Natural killer cell (primary cell): Measurements from ENCODE around the gene PPARG. TPM values are rescaled to one million over a fixed set of nuclear protein-coding genes. Genes with fewer than 3 reads are reported as not detected.
"Not testable (repeated sequence)": the region's sequence is repeated elsewhere in the genome, so short reads cannot be mapped to it uniquely, and the experiment has no call there.

ENCODE experiments used
- ATAC-seq, 3 donors: fragments of 150-1000 bp in 2 of 3; fragments of 200-7000 bp in 1 of 3; cut with Tn5 transposase; 1 replicate in 1 of 3; 2 replicates in 2 of 3; pipeline ENCODE4 v1.10.0; 2021; ENCODE audit warnings: mild to moderate bottlenecking in 2 of 3, moderate library complexity in 2 of 3
- DNase-seq, 2 donors: peaks; one replicate each; pipeline versions ENCODE4 v3.0.0 to v3.0.0-alpha.2; 2013 to 2021; ENCODE audit warnings: mixed read lengths in 1 of 2
- H3K27ac ChIP-seq: one replicate; pipeline ENCODE4 v1.5.1; 2013; ENCODE audit warnings: mild to moderate bottlenecking, low read length
- H3K27me3 ChIP-seq: one replicate; pipeline ENCODE4 v1.6.1; 2013; ENCODE audit warnings: low read length; ENCODE audit not compliant: control insufficient read depth, insufficient read depth
- H3K36me3 ChIP-seq: one replicate; pipeline ENCODE4 v1.6.1; 2013; ENCODE audit warnings: low read length; ENCODE audit not compliant: control insufficient read depth, insufficient read depth
- H3K4me1 ChIP-seq: one replicate; pipeline ENCODE4 v1.6.1; 2013; ENCODE audit warnings: low read length; ENCODE audit not compliant: control insufficient read depth, insufficient read depth
- H3K4me3 ChIP-seq: one replicate; pipeline ENCODE4 v1.5.1; 2013; ENCODE audit warnings: low read length
- H3K9me3 ChIP-seq: one replicate; pipeline ENCODE4 v1.6.1; 2013; ENCODE audit warnings: low read length; ENCODE audit not compliant: control insufficient read depth, insufficient read depth
- H3K27ac Mint-ChIP-seq, 2 donors: one replicate each; pipeline ENCODE4 v1.8.0; 2022; ENCODE audit warnings: mild to moderate bottlenecking in 2 of 2, mixed read lengths in 2 of 2, moderate library complexity in 1 of 2
- H3K27me3 Mint-ChIP-seq, 2 donors: one replicate each; pipeline ENCODE4 v1.8.0; 2022; ENCODE audit warnings: low read depth in 2 of 2, mixed read lengths in 2 of 2
- H3K36me3 Mint-ChIP-seq: one replicate; pipeline ENCODE4 v1.8.0; 2022; ENCODE audit warnings: mixed read lengths
- H3K4me1 Mint-ChIP-seq, 2 donors: one replicate each; pipeline ENCODE4 v1.8.0; 2022; ENCODE audit warnings: mixed read lengths in 2 of 2
- H3K4me3 Mint-ChIP-seq: one replicate; pipeline ENCODE4 v1.8.0; 2022; ENCODE audit warnings: mild to moderate bottlenecking, moderate library complexity, mixed read lengths
- H3K9me3 Mint-ChIP-seq, 2 donors: one replicate each; pipeline ENCODE4 v1.8.0; 2022; ENCODE audit warnings: mixed read lengths in 2 of 2
- CTCF ChIP-seq: fragments of 200-600 bp; IDR thresholded peaks from one replicate; pipeline ENCODE4 v1.8.0; 2022; ENCODE audit warnings: antibody characterized with exemption
- WGBS: methylation state at CpG from one replicate; pipeline ENCODE4 v1.1.7; 2013; ENCODE audit warnings: missing lambda C conversion rate; ENCODE audit not compliant: insufficient coverage; 5-methylcytosine and 5-hydroxymethylcytosine counted together
- intact Hi-C: fragments of 100-400 bp; cut with micrococcal nuclease; formaldehyde crosslinking; loops from one replicate; pipeline ENCODE4 v1.14.2; 2022
- total RNA-seq, 4 donors: library from RNA; stranded (reverse); fragments of 120-200 nt in 1 of 4; gene quantifications; one replicate each; pipeline versions ENCODE4 v1.2.3 to v1.2.4, GENCODE V29; 2013 to 2022

PPARG gene
- total RNA-seq, 3 donors from 2014 or later (not counting 1 experiment from before 2014, with no cell fraction given): 0.21 TPM; not detected in 2

- Mint-ChIP-seq H3K27ac (no peak overlapping the region), H3K4me1 (no peaks in the 10 kb centered on the region), H3K4me3 (no peak overlapping the region), H3K9me3 (no peaks in the 10 kb centered on the region), H3K36me3 (no peaks in the 10 kb centered on the region), H3K27me3 (peaks cover 0 to 6% of the 10 kb centered on the region in 2 donors)
- no peak for TF ChIP-seq CTCF
- Histone ChIP-seq H3K4me1 (no peaks in the 10 kb centered on the region), H3K9me3 (no peaks in the 10 kb centered on the region), H3K4me3 (no peak overlapping the region), H3K36me3 (no peaks in the 10 kb centered on the region), H3K27ac (no peak overlapping the region), H3K27me3 (no peaks in the 10 kb centered on the region)
- WGBS: 94% methylated on average over 6 of the region's 7 CpGs
- DNase-seq: no peak
- no peak for ATAC-seq
- intact Hi-C loops: no loop called here
These were observed 157.4 kb downstream of the PPARG start for GRCh38 chr3:12446298-12446697.

GRCh38 chr3:12447075-12447474, 158.2 kb downstream of the PPARG start:
- H3K27ac ChIP-seq: no peak overlapping the region
- H3K9me3 ChIP-seq: no peaks in the 10 kb centered on the region
- H3K4me1 ChIP-seq: no peaks in the 10 kb centered on the region
- intact Hi-C loops: no loop called here
- no peaks in the 10 kb centered on the region for H3K9me3 Mint-ChIP-seq
- H3K27ac Mint-ChIP-seq: no peak overlapping the region
- no peaks in the 10 kb centered on the region for H3K36me3 Mint-ChIP-seq
- WGBS: 95% methylated on average over 4 of the region's 4 CpGs
- no peak overlapping the region for H3K4me3 ChIP-seq
- no peak overlapping the region for H3K4me3 Mint-ChIP-seq
- H3K36me3 ChIP-seq: no peaks in the 10 kb centered on the region
- ATAC-seq: no peak
- no peak for TF ChIP-seq CTCF
- no peak for DNase-seq
- no peaks in the 10 kb centered on the region for H3K4me1 Mint-ChIP-seq
- H3K27me3 Mint-ChIP-seq: peaks cover 0 to 6% of the 10 kb centered on the region in 2 donors
- H3K27me3 ChIP-seq: no peaks in the 10 kb centered on the region

- ATAC-seq, intact Hi-C loops, H3K4me3 Mint-ChIP-seq, H3K4me1 ChIP-seq, H3K9me3 Mint-ChIP-seq, H3K4me3 ChIP-seq, H3K9me3 ChIP-seq, H3K27ac Mint-ChIP-seq, H3K27me3 ChIP-seq, H3K36me3 ChIP-seq, H3K4me1 Mint-ChIP-seq, H3K36me3 Mint-ChIP-seq, H3K27ac ChIP-seq, DNase-seq, H3K27me3 Mint-ChIP-seq: not testable (repeated sequence)
- 72% methylated on average over 4 of the region's 4 CpGs for WGBS
These were observed 159.7 kb downstream of the PPARG start for GRCh38 chr3:12448404-12449202.

- ATAC-seq (no peak), DNase-seq (no peak)
- no peaks in the 10 kb centered on the region for H3K4me1 Mint-ChIP-seq
- Histone ChIP-seq H3K4me3 (no peak overlapping the region), H3K9me3 (no peaks in the 10 kb centered on the region), H3K27me3 (no peaks in the 10 kb centered on the region), H3K4me1 (no peaks in the 10 kb centered on the region), H3K27ac (no peak overlapping the region), H3K36me3 (no peaks in the 10 kb centered on the region)
- H3K36me3 Mint-ChIP-seq: no peaks in the 10 kb centered on the region
- H3K27me3 Mint-ChIP-seq: no peaks in the 10 kb centered on the region
- no peak for TF ChIP-seq CTCF
- no peak overlapping the region for H3K27ac Mint-ChIP-seq
- no peak overlapping the region for H3K4me3 Mint-ChIP-seq
- intact Hi-C loops: no loop called here
- 94% methylated on average over 8 of the region's 8 CpGs for WGBS
- H3K9me3 Mint-ChIP-seq: no peaks in the 10 kb centered on the region
These were observed 161.2 kb downstream of the PPARG start for GRCh38 chr3:12449889-12450682.
